ENCODE data around the gene TAF1. TPM values are rescaled to one million over a fixed set of nuclear protein-coding genes. Genes with fewer than 3 reads are reported as not detected.

TAF1 gene
- total and polyA plus RNA-seq, 2 of the 13 experiments (the other 11 are each of a cell fraction or from before 2014, with no cell fraction given): 8.1 to 17.7 TPM

DNA sequence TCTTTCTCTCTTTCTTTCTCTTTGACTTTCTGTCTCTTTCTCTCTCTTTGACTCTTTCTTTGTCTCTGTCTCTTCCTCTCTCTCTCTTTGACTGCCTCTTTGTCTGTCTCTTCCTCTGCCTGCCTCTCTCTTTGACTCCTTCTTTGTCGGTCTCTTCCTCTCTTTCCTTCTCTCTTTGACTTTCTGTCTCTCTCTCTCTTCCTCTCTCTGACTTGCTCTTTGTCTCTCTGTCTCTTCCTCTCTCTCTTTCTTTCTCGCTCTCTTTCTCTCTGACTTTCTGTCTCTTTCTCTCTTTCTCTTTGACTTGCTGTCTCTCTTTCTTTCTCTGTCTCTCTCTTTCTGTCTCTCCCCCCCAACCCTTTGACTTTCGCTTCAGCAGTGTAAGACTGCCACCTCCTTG, 130.3 kb downstream of the TAF1 start:
- H3K4me3 ChIP-seq (replicated peaks in 1 of 3; ENCODE audit: insufficient read depth in 1 of 3, low read depth in 2 of 3, low read length in 3 of 3): no peak overlapping the region
- H3K4me2 ChIP-seq (ENCODE audit: low read depth, low read length): no peak overlapping the region
- 75% methylated on average over 3 of the region's 3 CpGs for WGBS (ENCODE audit: low lambda C conversion rate)
- no peaks in the 10 kb centered on the region for H3K4me1 ChIP-seq (ENCODE audit: insufficient read depth, low read length)
- no TSS peak for BruUV-seq (replicated peaks)
- intact Hi-C loops (cut with micrococcal nuclease; ENCODE audit: unreplicated experiment): no loop called here
- H3K36me3 ChIP-seq (replicated peaks in 1 of 2; ENCODE audit: control insufficient read depth in 1 of 2, insufficient read depth in 2 of 2, low read length in 2 of 2): no peaks in the 10 kb centered on the region
- H3K9me3 ChIP-seq (ENCODE audit: low read length): no peaks in the 10 kb centered on the region
- no peaks in the 10 kb centered on the region for H3K27me3 ChIP-seq (ENCODE audit: control insufficient read depth in 1 of 2, insufficient read depth in 2 of 2, low read length in 2 of 2)
- H3K27ac ChIP-seq (ENCODE audit: extremely low read length, insufficient read depth, low read length): no peak overlapping the region
- ChIA-PET POLR2A (no interaction called here), CTCF (ENCODE audit: low intra/inter-chr PET ratio, low total read pairs) (no interaction called here)
- no peak for ATAC-seq
- no peaks in the 10 kb centered on the region for H4K20me1 ChIP-seq (ENCODE audit: insufficient read depth, low read length)
- no peak for DNase-seq (ENCODE audit: low spot score)
- FAIRE-seq: no peak
- H2AFZ ChIP-seq (ENCODE audit: low read length): no peak overlapping the region
- no peaks in the 10 kb centered on the region for H3K79me2 ChIP-seq (ENCODE audit: insufficient read depth, low read length)
- in situ Hi-C loops (cut with HindIII; ENCODE audit: extremely low pct_ligation_motif_present, low pct_unique_long_range_greater_than_20kb): no loop called here
- H3K9ac ChIP-seq (ENCODE audit: insufficient read depth, low read depth, low read length): no peak overlapping the region
- TF ChIP-seq KAT7 (CRISPR knock-in tag; IDR thresholded peaks at IDR 0.05; ENCODE audit: borderline replicate concordance) (no peak), ZNF235 (CRISPR knock-in tag; IDR thresholded peaks at IDR 0.05; ENCODE audit: borderline replicate concordance) (no peak), TCF7 (IDR thresholded peaks at IDR 0.05; ENCODE audit: low read depth) (no peak), SP2 (CRISPR knock-in tag; IDR thresholded peaks at IDR 0.05) (no peak), ZNF121 (CRISPR knock-in tag; IDR thresholded peaks at IDR 0.05) (no peak), TEAD2 (CRISPR knock-in tag; IDR thresholded peaks at IDR 0.05) (no peak), TBX3 (IDR thresholded peaks at IDR 0.05; ENCODE audit: borderline replicate concordance) (no peak), CHCHD3 (CRISPR knock-in tag; IDR thresholded peaks at IDR 0.05) (no peak), PCBP2 (optimal IDR thresholded peaks at IDR 0.05; ENCODE audit: low read depth, low read length, poor library complexity, severe bottlenecking) (no peak), ZNF383 (CRISPR knock-in tag; IDR thresholded peaks at IDR 0.05; ENCODE audit: borderline replicate concordance) (no peak)
- TF ChIP-seq, protein P1, sequence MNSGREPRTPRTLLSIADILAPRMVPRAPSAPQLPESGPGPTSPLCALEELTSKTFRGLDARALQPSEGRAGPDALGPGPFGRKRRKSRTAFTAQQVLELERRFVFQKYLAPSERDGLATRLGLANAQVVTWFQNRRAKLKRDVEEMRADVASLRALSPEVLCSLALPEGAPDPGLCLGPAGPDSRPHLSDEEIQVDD (CRISPR knock-in tag; IDR thresholded peaks at IDR 0.05; ENCODE audit: borderline replicate concordance): no peak
- TF ChIP-seq, protein P2, sequence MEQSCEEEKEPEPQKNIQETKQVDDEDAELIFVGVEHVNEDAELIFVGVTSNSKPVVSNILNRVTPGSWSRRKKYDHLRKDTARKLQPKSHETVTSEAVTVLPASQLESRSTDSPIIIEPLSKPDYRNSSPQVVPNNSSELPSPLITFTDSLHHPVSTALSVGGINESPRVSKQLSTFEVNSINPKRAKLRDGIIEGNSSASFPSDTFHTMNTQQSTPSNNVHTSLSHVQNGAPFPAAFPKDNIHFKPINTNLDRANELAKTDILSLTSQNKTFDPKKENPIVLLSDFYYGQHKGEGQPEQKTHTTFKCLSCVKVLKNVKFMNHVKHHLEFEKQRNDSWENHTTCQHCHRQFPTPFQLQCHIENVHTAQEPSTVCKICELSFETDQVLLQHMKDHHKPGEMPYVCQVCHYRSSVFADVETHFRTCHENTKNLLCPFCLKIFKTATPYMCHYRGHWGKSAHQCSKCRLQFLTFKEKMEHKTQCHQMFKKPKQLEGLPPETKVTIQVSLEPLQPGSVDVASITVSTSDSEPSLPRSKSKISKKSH (CRISPR knock-in tag; IDR thresholded peaks at IDR 0.05; ENCODE audit: borderline replicate concordance): no peak
- TF ChIP-seq, protein P3, sequence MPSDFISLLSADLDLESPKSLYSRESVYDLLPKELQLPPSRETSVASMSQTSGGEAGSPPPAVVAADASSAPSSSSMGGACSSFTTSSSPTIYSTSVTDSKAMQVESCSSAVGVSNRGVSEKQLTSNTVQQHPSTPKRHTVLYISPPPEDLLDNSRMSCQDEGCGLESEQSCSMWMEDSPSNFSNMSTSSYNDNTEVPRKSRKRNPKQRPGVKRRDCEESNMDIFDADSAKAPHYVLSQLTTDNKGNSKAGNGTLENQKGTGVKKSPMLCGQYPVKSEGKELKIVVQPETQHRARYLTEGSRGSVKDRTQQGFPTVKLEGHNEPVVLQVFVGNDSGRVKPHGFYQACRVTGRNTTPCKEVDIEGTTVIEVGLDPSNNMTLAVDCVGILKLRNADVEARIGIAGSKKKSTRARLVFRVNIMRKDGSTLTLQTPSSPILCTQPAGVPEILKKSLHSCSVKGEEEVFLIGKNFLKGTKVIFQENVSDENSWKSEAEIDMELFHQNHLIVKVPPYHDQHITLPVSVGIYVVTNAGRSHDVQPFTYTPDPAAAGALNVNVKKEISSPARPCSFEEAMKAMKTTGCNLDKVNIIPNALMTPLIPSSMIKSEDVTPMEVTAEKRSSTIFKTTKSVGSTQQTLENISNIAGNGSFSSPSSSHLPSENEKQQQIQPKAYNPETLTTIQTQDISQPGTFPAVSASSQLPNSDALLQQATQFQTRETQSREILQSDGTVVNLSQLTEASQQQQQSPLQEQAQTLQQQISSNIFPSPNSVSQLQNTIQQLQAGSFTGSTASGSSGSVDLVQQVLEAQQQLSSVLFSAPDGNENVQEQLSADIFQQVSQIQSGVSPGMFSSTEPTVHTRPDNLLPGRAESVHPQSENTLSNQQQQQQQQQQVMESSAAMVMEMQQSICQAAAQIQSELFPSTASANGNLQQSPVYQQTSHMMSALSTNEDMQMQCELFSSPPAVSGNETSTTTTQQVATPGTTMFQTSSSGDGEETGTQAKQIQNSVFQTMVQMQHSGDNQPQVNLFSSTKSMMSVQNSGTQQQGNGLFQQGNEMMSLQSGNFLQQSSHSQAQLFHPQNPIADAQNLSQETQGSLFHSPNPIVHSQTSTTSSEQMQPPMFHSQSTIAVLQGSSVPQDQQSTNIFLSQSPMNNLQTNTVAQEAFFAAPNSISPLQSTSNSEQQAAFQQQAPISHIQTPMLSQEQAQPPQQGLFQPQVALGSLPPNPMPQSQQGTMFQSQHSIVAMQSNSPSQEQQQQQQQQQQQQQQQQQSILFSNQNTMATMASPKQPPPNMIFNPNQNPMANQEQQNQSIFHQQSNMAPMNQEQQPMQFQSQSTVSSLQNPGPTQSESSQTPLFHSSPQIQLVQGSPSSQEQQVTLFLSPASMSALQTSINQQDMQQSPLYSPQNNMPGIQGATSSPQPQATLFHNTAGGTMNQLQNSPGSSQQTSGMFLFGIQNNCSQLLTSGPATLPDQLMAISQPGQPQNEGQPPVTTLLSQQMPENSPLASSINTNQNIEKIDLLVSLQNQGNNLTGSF (CRISPR knock-in tag; IDR thresholded peaks at IDR 0.05): no peak
- TF ChIP-seq, protein P4, sequence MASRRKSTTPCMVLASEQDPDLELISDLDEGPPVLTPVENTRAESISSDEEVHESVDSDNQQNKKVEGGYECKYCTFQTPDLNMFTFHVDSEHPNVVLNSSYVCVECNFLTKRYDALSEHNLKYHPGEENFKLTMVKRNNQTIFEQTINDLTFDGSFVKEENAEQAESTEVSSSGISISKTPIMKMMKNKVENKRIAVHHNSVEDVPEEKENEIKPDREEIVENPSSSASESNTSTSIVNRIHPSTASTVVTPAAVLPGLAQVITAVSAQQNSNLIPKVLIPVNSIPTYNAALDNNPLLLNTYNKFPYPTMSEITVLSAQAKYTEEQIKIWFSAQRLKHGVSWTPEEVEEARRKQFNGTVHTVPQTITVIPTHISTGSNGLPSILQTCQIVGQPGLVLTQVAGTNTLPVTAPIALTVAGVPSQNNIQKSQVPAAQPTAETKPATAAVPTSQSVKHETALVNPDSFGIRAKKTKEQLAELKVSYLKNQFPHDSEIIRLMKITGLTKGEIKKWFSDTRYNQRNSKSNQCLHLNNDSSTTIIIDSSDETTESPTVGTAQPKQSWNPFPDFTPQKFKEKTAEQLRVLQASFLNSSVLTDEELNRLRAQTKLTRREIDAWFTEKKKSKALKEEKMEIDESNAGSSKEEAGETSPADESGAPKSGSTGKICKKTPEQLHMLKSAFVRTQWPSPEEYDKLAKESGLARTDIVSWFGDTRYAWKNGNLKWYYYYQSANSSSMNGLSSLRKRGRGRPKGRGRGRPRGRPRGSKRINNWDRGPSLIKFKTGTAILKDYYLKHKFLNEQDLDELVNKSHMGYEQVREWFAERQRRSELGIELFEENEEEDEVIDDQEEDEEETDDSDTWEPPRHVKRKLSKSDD (CRISPR knock-in tag; IDR thresholded peaks at IDR 0.05; ENCODE audit: low read depth): no peak

Data from HepG2 (cell line).